HEK293 (cell line): ENCODE results near the gene H2BK1.

Experiments
- BCL11A ChIP-seq: fragments of 450-650 bp; formaldehyde crosslinking; IDR thresholded peaks from 2 replicates; pipeline ENCODE4 v1.5.1; 2016; ENCODE audit warnings: low read depth, missing biosample characterization, missing genetic modification characterization
- EGR2 ChIP-seq: fragments of 450-650 bp; formaldehyde crosslinking; IDR thresholded peaks from 2 replicates; pipeline ENCODE4 v1.5.1; 2016; ENCODE audit warnings: low read depth, missing biosample characterization, missing genetic modification characterization
- HOXC10 ChIP-seq: sonication (generic); formaldehyde crosslinking; IDR thresholded peaks from 2 replicates; pipeline ENCODE4 v1.8.1; 2023; ENCODE audit warnings: mild to moderate bottlenecking, missing genetic modification reagents
- MYNN ChIP-seq: fragments of 450-650 bp; formaldehyde crosslinking; IDR thresholded peaks from 2 replicates; pipeline ENCODE4 v1.5.1; 2016; ENCODE audit warnings: missing biosample characterization, missing genetic modification characterization, borderline replicate concordance
- MZF1 ChIP-seq: fragments of 450-650 bp; formaldehyde crosslinking; IDR thresholded peaks from 2 replicates; pipeline ENCODE4 v1.5.1; 2017; ENCODE audit warnings: missing biosample characterization, missing genetic modification characterization, borderline replicate concordance
- OVOL3 ChIP-seq: fragments of 450-650 bp; formaldehyde crosslinking; IDR thresholded peaks from 2 replicates; pipeline ENCODE4 v1.5.1; 2016; ENCODE audit warnings: missing biosample characterization, missing genetic modification characterization
- PATZ1 ChIP-seq: fragments of 450-650 bp; formaldehyde crosslinking; IDR thresholded peaks from 2 replicates; pipeline ENCODE4 v1.5.1; 2016; ENCODE audit warnings: missing biosample characterization, missing genetic modification characterization
- PBX3 ChIP-seq: sonication (generic); formaldehyde crosslinking; IDR thresholded peaks from 2 replicates; pipeline ENCODE4 v1.8.1; 2022; ENCODE audit warnings: mild to moderate bottlenecking, moderate library complexity, missing genetic modification reagents
- RBAK ChIP-seq: fragments of 450-650 bp; formaldehyde crosslinking; IDR thresholded peaks from 2 replicates; pipeline ENCODE4 v1.5.1; 2016; ENCODE audit warnings: missing biosample characterization, missing genetic modification characterization
- TSHZ1 ChIP-seq: fragments of 450-650 bp; formaldehyde crosslinking; IDR thresholded peaks from 2 replicates; pipeline ENCODE4 v1.5.1; 2016; ENCODE audit warnings: missing biosample characterization, missing genetic modification characterization, borderline replicate concordance
- ZBTB20 ChIP-seq: fragments of 450-650 bp; formaldehyde crosslinking; IDR thresholded peaks from 2 replicates; pipeline ENCODE4 v1.5.1; 2016; ENCODE audit warnings: missing biosample characterization, missing genetic modification characterization
- ZBTB21 ChIP-seq: fragments of 450-650 bp; formaldehyde crosslinking; IDR thresholded peaks from 2 replicates; pipeline ENCODE4 v1.5.1; 2017; ENCODE audit warnings: missing biosample characterization, missing genetic modification characterization
- ZBTB26 ChIP-seq: fragments of 450-650 bp; formaldehyde crosslinking; optimal IDR thresholded peaks from 2 replicates; pipeline ENCODE3; 2016; ENCODE audit warnings: missing biosample characterization, mild to moderate bottlenecking, missing genetic modification characterization
- ZBTB49 ChIP-seq: fragments of 450-650 bp; formaldehyde crosslinking; IDR thresholded peaks from 2 replicates; pipeline ENCODE4 v1.5.1; 2016; ENCODE audit warnings: missing biosample characterization, missing genetic modification characterization, low read depth
- ZBTB7A ChIP-seq: fragments of 450-650 bp; formaldehyde crosslinking; IDR thresholded peaks from 2 replicates; pipeline ENCODE4 v1.5.1; 2016; ENCODE audit warnings: low read depth, missing biosample characterization, missing genetic modification characterization
- ZEB2 ChIP-seq: fragments of 450-650 bp; formaldehyde crosslinking; IDR thresholded peaks from 2 replicates; pipeline ENCODE4 v1.5.1; 2016; ENCODE audit warnings: missing biosample characterization, missing genetic modification characterization
- ZFHX2 ChIP-seq: fragments of 450-650 bp; formaldehyde crosslinking; conservative IDR thresholded peaks from 2 replicates; pipeline ENCODE4 v1.5.1; 2016; ENCODE audit warnings: missing biosample characterization, missing genetic modification characterization
- ZNF214 ChIP-seq: fragments of 450-650 bp; formaldehyde crosslinking; IDR thresholded peaks from 2 replicates; pipeline ENCODE4 v1.5.1; 2017; ENCODE audit warnings: missing biosample characterization, mild to moderate bottlenecking, missing genetic modification characterization, borderline replicate concordance
- ZNF239 ChIP-seq: fragments of 450-650 bp; formaldehyde crosslinking; IDR thresholded peaks from 2 replicates; pipeline ENCODE4 v1.5.1; 2016; ENCODE audit warnings: missing biosample characterization, missing genetic modification characterization
- ZNF24 ChIP-seq: fragments of 450-650 bp; formaldehyde crosslinking; IDR thresholded peaks from 2 replicates; pipeline ENCODE4 v1.5.1; 2016; ENCODE audit warnings: missing biosample characterization, missing genetic modification characterization
- ZNF416 ChIP-seq: fragments of 450-650 bp; formaldehyde crosslinking; IDR thresholded peaks from 2 replicates; pipeline ENCODE4 v1.5.1; 2016; ENCODE audit warnings: missing biosample characterization, missing genetic modification characterization
- ZNF561 ChIP-seq: fragments of 450-650 bp; IDR thresholded peaks from 2 replicates; pipeline ENCODE4 v1.5.1; 2018; ENCODE audit warnings: missing biosample characterization, missing genetic modification characterization, borderline replicate concordance
- ZNF624 ChIP-seq: fragments of 450-650 bp; formaldehyde crosslinking; IDR thresholded peaks from 2 replicates; pipeline ENCODE4 v1.5.1; 2017; ENCODE audit warnings: missing biosample characterization, missing genetic modification characterization
- ZNF654 ChIP-seq: fragments of 450-650 bp; formaldehyde crosslinking; IDR thresholded peaks from 2 replicates; pipeline ENCODE4 v1.5.1; 2016; ENCODE audit warnings: low read depth, missing biosample characterization, missing genetic modification characterization
- ZNF660 ChIP-seq: fragments of 450-650 bp; IDR thresholded peaks from 2 replicates; pipeline ENCODE4 v1.5.1; 2018; ENCODE audit warnings: missing biosample characterization, mild to moderate bottlenecking, missing genetic modification characterization
- ZNF791 ChIP-seq: fragments of 450-650 bp; formaldehyde crosslinking; IDR thresholded peaks from 2 replicates; pipeline ENCODE4 v1.5.1; 2016; ENCODE audit warnings: missing biosample characterization, missing genetic modification characterization
- ZNF830 ChIP-seq: fragments of 450-650 bp; IDR thresholded peaks from 2 replicates; pipeline ENCODE4 v1.5.0; 2018; ENCODE audit warnings: missing biosample characterization, missing genetic modification characterization, low read depth, mild to moderate bottlenecking, moderate library complexity
- ZSCAN18 ChIP-seq: fragments of 450-650 bp; formaldehyde crosslinking; IDR thresholded peaks from 2 replicates; pipeline ENCODE4 v1.5.1; 2016; ENCODE audit warnings: missing biosample characterization, missing genetic modification characterization

The H2BK1 gene

GRCh38 chr7:151232091-151232916 lies 22.0 kb upstream of the H2BK1 start, which contains the start of gene CHPF2 (continued):
- peak; percentile 88 for TF ChIP-seq PATZ1 (tag by site-specific recombination)
- no peak for TF ChIP-seq ZNF24 (tag by site-specific recombination)
- no peak for TF ChIP-seq ZNF791 (tag by site-specific recombination)
- peak; percentile 98 for TF ChIP-seq PBX3 (CRISPR knock-in tag)
- no peak for TF ChIP-seq ZNF416 (tag by site-specific recombination)
- no peak for TF ChIP-seq RBAK (tag by site-specific recombination)
- TF ChIP-seq ZNF830 (tag by site-specific recombination): no peak
- no peak for TF ChIP-seq ZNF214 (tag by site-specific recombination)
- no peak for TF ChIP-seq MYNN (tag by site-specific recombination)
- TF ChIP-seq ZNF660 (tag by site-specific recombination): 0 out of 2 replicates have a peak, but pooled peaks have one; percentile 20
- no peak for TF ChIP-seq ZBTB7A (tag by site-specific recombination)
- no peak for TF ChIP-seq ZSCAN18 (tag by site-specific recombination)
- TF ChIP-seq OVOL3 (tag by site-specific recombination): no peak
- 0 out of 2 replicates have a peak, but pooled peaks have one; percentile 30 for TF ChIP-seq TSHZ1
- peak; percentile 61 for TF ChIP-seq ZEB2 (tag by site-specific recombination)
- TF ChIP-seq ZBTB26: peak; percentile 81
- no peak for TF ChIP-seq ZNF624 (tag by site-specific recombination)
- TF ChIP-seq BCL11A (tag by site-specific recombination): no peak
- peak; percentile 92 for TF ChIP-seq ZFHX2 (tag by site-specific recombination)
- TF ChIP-seq ZBTB49 (tag by site-specific recombination): no peak
- TF ChIP-seq ZNF561 (tag by site-specific recombination): 0 out of 2 replicates have a peak, but pooled peaks have one; percentile 10
- peak; percentile 88 for TF ChIP-seq EGR2 (tag by site-specific recombination)
- no peak for TF ChIP-seq MZF1 (tag by site-specific recombination)
- TF ChIP-seq HOXC10: no peak
- TF ChIP-seq ZBTB20 (tag by site-specific recombination): peak; percentile 82
- TF ChIP-seq ZNF239 (tag by site-specific recombination): no peak
- no peak for TF ChIP-seq ZNF654 (tag by site-specific recombination)
- no peak for TF ChIP-seq ZBTB21 (tag by site-specific recombination)
